Measurements from ENCODE around the gene MPHOSPH10.
"Not testable (repeated sequence)": the region's sequence is repeated elsewhere in the genome, so short reads cannot be mapped to it uniquely, and the experiment has no call there.

Gene MPHOSPH10

GRCh38 chr2:71122387-71123298, 7.8 kb upstream of the MPHOSPH10 start:
- no peak for DNase-seq

GRCh38 chr2:71125506-71126294, 4.7 kb upstream of the MPHOSPH10 start:
- DNase-seq, result no peak

GRCh38 chr2:71126957-71127356, 3.5 kb upstream of the MPHOSPH10 start:
- DNase-seq, result no peak

- DNase-seq, result no peak
These were observed 1.1 kb upstream of the MPHOSPH10 start for GRCh38 chr2:71129114-71129901.

GRCh38 chr2:71129902-71130151, 607 bp upstream of the MPHOSPH10 start:
- no peak for DNase-seq

- no peak for DNase-seq
These were observed 441 bp downstream of the MPHOSPH10 start for GRCh38 chr2:71130905-71131244.

GRCh38 chr2:71131387-71132166, 1.1 kb downstream of the MPHOSPH10 start:
- DNase-seq, result not testable (repeated sequence)

- DNase-seq, result no peak
These were observed 3.2 kb downstream of the MPHOSPH10 start for GRCh38 chr2:71133603-71134002.

- no peak for DNase-seq
These were observed 5.7 kb downstream of the MPHOSPH10 start for GRCh38 chr2:71136174-71136573.

GRCh38 chr2:71143782-71144181, 13.3 kb downstream of the MPHOSPH10 start:
- no peak for DNase-seq

- no peak for DNase-seq
These were observed 18.2 kb downstream of the MPHOSPH10 start for GRCh38 chr2:71148506-71149063.

- no peak for DNase-seq
These were observed 19.8 kb downstream of the MPHOSPH10 start for GRCh38 chr2:71150082-71150816.

- no peak for DNase-seq
These were observed 21.2 kb downstream of the MPHOSPH10 start for GRCh38 chr2:71151620-71152019.

GRCh38 chr2:71153585-71154224, 23.3 kb downstream of the MPHOSPH10 start:
- DNase-seq, result no peak

GRCh38 chr2:71154279-71154678, 23.8 kb downstream of the MPHOSPH10 start:
- no peak for DNase-seq

- no peak for DNase-seq
These were observed 24.4 kb downstream of the MPHOSPH10 start for GRCh38 chr2:71154798-71155197.

GRCh38 chr2:71155846-71156245, 25.4 kb downstream of the MPHOSPH10 start:
- no peak for DNase-seq

GRCh38 chr2:71156573-71156972, 26.1 kb downstream of the MPHOSPH10 start:
- DNase-seq, result no peak

GRCh38 chr2:71157124-71157793, 26.8 kb downstream of the MPHOSPH10 start:
- DNase-seq, result no peak

GRCh38 chr2:71166812-71167211, 36.4 kb downstream of the MPHOSPH10 start:
- no peak for DNase-seq

GRCh38 chr2:71173096-71173495, 42.7 kb downstream of the MPHOSPH10 start:
- no peak for DNase-seq
